ENCODE measurements around the gene GRK3.

DNA sequence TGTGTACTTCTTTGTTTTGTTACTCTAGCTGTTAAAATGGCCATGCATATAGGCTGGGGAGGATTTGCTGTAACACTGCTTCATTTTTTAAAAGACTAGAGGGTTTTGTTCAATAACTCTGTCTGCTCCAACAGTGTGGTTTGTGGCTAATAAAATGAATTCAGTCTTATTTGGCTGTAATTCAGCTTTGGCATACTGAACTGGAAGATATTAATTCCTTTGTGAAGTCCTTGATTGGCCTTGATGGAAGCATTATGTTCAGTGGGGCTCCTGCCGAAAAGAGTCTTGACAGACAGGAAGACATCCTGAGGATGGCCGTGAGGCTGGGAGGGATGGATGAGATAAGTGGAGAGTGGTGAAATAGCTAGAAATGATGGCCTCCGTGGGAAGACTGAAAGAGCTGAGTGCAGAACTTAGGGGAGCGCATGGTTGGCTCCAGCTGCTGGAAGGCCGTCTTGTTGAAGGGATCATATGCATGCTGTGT is 132.7 kb downstream of the GRK3 start:
- TF ChIP-seq POLR2A (IDR thresholded peaks at IDR 0.05) (no peak), CTCF (IDR thresholded peaks at IDR 0.05) (no peak)
